ENCODE data around the gene CGB2. TPM values are rescaled to one million over a fixed set of nuclear protein-coding genes. Genes with fewer than 3 reads are reported as not detected.
"Not testable (repeated sequence)": the region's sequence is repeated elsewhere in the genome, so short reads cannot be mapped to it uniquely, and the experiment has no call there.

CGB2 gene
- total RNA-seq: not detected

DNA sequence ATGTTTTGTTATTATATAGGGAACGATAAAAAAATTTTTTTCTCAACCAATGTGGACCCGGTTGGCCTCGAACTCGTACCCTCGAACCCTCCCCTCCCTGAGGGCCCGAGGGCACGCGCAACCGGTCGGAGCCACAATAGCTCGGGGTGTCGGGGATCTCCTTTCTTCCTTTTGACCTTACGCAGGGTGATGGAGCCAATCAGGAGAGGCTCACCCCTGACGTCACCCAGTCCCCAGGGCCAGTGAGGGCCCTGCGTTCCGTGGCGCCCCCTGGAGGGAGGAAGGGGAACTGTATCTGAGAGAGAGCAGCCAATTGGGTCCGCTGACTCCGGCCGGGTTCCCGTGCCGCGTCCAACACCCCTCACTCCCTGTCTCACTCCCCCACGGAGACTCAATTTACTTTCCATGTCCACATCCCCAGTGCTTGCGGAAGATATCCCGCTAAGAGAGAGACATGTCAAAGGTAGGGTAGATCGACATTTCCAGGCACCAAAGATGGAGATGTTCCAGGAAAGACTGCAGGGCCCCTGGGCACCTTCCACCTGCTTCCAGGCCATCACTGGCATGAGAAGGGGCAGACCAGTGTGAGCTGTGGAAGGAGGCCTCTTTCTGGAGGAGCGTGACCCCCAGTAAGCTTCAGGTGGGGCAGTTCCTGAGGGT is at the start of gene CGB2:
Gene CGB2, plus strand, starts transcription at position 249 of the 660 bp plus-strand sequence. Its CDS starts 206 bp downstream, at position 455.
- not testable (repeated sequence) for TF ChIP-seq CTCF (IDR thresholded peaks at IDR 0.05; ENCODE audit: low read depth)

- no peak for TF ChIP-seq CTCF (IDR thresholded peaks at IDR 0.05; ENCODE audit: low read depth)
These were observed 49.4 kb upstream of the CGB2 start for GRCh38 chr19:48982280-48982679.

DNA sequence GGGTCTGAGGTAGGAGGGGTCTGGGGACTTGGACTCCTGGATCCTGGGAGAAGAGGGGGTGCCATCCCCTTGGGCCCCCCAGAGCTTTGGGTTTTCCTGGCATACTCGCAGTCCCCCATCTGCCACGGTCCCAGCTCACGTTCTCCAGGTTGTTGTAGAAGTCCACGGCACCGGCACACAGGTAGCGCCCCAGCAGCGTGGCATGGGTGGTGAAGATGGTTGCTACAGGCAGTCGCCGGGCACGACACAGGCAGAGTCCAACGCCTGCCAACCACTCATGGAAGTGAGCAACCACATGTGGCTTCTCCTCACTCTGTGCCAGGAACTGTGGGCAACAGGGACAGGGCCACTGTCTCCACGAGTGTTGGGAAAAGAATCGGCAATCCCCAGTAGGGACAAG is 46.0 kb upstream of the CGB2 start:
- no peak for TF ChIP-seq CTCF (IDR thresholded peaks at IDR 0.05; ENCODE audit: low read depth)

DNA sequence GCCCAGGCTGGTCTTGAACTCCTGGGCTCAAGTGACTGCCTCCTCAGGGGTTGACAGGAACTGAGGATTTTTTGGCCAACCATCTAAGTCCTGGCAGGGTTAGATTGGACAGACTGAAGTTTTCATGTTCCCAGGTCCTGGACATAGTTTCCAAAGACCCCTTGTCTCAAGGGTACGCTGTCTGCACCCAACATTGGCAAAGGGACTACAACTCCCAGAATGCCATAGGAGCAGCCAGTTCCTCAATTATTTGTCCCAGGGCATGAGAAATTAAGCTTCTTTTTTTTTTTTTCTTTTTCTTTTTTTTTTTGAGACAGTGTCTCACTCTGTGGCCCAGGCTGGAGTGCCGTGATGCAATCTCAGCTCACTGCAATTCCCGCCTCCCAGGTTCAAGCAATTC is 45.5 kb upstream of the CGB2 start:
- no peak for TF ChIP-seq CTCF (IDR thresholded peaks at IDR 0.05; ENCODE audit: low read depth)

DNA sequence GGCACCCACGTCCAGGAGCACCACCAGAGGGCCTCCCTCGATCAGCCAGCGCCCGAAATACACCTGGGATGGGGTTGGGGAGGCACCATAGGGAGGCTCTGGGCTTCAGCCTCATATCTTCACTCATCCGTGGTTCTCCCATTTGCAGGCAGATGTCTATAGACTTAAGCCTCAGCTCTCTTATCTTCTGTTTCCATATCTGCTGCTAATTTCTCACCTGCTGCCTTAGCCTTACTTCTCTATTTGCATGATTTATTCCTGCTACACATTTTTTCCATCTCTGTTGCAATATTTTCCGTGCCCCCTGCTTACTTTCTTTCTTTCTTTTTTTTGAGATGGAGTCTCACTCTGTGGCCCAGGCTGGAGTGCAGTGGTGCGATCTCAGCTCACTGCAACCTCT is 44.4 kb upstream of the CGB2 start:
- no peak for TF ChIP-seq CTCF (IDR thresholded peaks at IDR 0.05; ENCODE audit: low read depth)

- no peak for TF ChIP-seq CTCF (IDR thresholded peaks at IDR 0.05; ENCODE audit: low read depth)
These were observed 43.4 kb upstream of the CGB2 start for GRCh38 chr19:48988286-48988685.

GRCh38 chr19:48988860-48989259 is 42.8 kb upstream of the CGB2 start:
- no peak for TF ChIP-seq CTCF (IDR thresholded peaks at IDR 0.05; ENCODE audit: low read depth)
